Tibial nerve (tissue), 4 donors: ENCODE data around the gene SLC22A12.

Experiments
- EP300 ChIP-seq, 2 donors: sonication (generic); formaldehyde crosslinking; IDR thresholded peaks; one replicate each; pipeline ENCODE4 v1.6.1; 2017; ENCODE audit warnings: antibody characterized with exemption in 2 of 2, mild to moderate bottlenecking in 1 of 2
- POLR2A ChIP-seq, 2 donors: fragments of 450-650 bp; IDR thresholded peaks; one replicate each; pipeline ENCODE4 v1.6.1; 2017; ENCODE audit warnings: antibody characterized with exemption in 2 of 2, mild to moderate bottlenecking in 2 of 2, moderate library complexity in 2 of 2
- TF ChIP-seq, protein P1 (sequence below), 5 experiments: fragments of 200-600 bp in 3 of 5; fragments of 450-650 bp in 2 of 5; sonication (generic) in 3 of 5; IDR thresholded peaks; one replicate each; pipeline ENCODE4 v1.5.1; 2016 to 2019; ENCODE audit warnings: antibody characterized with exemption in 5 of 5, mild to moderate bottlenecking in 3 of 5, moderate library complexity in 2 of 5

DNA sequence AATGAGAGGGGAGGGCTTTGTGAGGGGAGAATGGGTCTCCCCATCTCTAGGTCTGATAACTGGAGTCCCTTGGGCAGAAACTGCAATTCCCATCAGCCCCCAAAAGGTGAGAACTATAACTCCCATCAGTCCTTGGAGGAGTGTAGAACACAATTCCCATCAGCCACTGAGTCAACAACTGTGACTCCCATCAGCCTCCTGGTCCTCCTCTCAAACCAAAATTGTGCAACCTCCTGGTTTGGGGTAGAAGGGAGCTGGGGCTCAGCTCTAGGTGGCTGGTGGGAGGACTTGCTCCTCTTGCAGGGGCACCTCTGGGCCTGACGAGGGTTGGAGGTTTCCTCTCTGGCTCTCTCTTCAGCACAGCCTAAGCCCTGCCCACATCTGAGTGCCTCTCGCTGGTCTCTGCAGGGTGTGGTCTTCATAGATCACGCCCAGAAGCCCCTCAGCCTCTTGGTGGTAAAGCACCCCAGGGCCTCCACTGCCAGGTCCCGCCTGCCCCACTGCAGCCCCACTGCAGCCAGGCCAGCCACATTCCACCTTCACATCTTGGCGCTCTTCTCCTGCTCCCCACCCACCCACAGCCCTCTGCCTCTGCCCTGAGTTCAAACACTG, 18.5 kb downstream of the SLC22A12 start:
- TF ChIP-seq, protein P1, sequence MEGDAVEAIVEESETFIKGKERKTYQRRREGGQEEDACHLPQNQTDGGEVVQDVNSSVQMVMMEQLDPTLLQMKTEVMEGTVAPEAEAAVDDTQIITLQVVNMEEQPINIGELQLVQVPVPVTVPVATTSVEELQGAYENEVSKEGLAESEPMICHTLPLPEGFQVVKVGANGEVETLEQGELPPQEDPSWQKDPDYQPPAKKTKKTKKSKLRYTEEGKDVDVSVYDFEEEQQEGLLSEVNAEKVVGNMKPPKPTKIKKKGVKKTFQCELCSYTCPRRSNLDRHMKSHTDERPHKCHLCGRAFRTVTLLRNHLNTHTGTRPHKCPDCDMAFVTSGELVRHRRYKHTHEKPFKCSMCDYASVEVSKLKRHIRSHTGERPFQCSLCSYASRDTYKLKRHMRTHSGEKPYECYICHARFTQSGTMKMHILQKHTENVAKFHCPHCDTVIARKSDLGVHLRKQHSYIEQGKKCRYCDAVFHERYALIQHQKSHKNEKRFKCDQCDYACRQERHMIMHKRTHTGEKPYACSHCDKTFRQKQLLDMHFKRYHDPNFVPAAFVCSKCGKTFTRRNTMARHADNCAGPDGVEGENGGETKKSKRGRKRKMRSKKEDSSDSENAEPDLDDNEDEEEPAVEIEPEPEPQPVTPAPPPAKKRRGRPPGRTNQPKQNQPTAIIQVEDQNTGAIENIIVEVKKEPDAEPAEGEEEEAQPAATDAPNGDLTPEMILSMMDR (IDR thresholded peaks at IDR 0.05) = no peak
- TF ChIP-seq POLR2A (IDR thresholded peaks at IDR 0.05) = no peak
- no peak for TF ChIP-seq EP300 (IDR thresholded peaks at IDR 0.05)
